Medulla oblongata (tissue), 1 donor: ENCODE results near the gene RAB3IL1.
"Not testable (repeated sequence)": the region's sequence is repeated elsewhere in the genome, so short reads cannot be mapped to it uniquely, and the experiment has no call there.

ENCODE experiments used
- DNase-seq: peaks from one replicate; pipeline ENCODE4 v3.0.0-alpha.2; 2015; ENCODE audit errors: extremely low spot score

Gene RAB3IL1

GRCh38 chr11:61887839-61888494 lies 29.4 kb downstream of the RAB3IL1 start:
- DNase-seq: peak; percentile 72

- DNase-seq: no peak
These were observed 30.7 kb downstream of the RAB3IL1 start for GRCh38 chr11:61886643-61887042.

GRCh38 chr11:61885784-61886580 lies 31.4 kb downstream of the RAB3IL1 start:
- no peak for DNase-seq

DNA sequence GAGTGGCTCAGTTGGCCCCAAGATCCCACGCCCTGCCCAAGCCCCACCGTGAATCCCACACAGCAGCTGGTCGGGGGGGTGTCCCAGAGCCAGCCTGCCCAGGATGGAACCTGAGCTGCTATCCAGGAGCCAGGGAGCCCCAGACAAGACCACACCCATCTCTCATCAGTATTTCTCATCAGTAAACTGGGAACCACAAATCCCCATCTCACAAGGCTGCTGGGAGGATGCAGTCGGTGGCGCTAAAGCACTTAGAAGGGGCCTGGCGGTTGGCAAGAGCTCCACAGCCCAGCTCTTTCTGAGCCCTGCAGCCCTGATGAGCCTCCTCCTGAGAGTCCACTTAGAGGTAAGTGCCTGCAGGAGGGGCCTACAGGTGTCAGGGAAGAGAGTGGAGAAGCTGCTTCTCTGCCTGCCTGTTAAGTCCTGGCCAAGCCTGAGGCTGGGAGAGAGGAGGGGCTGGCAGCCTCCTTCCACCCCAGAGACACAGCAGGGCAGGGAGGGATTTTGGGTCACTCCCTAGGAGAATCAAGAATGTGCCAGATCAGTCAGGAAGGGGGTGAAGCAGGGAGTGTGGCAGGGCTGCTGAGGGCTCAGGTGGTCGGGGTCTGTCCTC lies 32.1 kb downstream of the RAB3IL1 start:
- DNase-seq: no peak

- no peak for DNase-seq
These were observed 33.4 kb downstream of the RAB3IL1 start for GRCh38 chr11:61883947-61884346.

- no peak for DNase-seq
These were observed 34.0 kb downstream of the RAB3IL1 start for GRCh38 chr11:61883327-61883726.

GRCh38 chr11:61882879-61883278 lies 34.5 kb downstream of the RAB3IL1 start:
- DNase-seq: no peak

- not testable (repeated sequence) for DNase-seq
These were observed 35.1 kb downstream of the RAB3IL1 start for GRCh38 chr11:61882267-61882666.

- no peak for DNase-seq
These were observed 36.0 kb downstream of the RAB3IL1 start for GRCh38 chr11:61881397-61881796.

GRCh38 chr11:61880454-61880853 lies 36.9 kb downstream of the RAB3IL1 start:
- DNase-seq: no peak

DNA sequence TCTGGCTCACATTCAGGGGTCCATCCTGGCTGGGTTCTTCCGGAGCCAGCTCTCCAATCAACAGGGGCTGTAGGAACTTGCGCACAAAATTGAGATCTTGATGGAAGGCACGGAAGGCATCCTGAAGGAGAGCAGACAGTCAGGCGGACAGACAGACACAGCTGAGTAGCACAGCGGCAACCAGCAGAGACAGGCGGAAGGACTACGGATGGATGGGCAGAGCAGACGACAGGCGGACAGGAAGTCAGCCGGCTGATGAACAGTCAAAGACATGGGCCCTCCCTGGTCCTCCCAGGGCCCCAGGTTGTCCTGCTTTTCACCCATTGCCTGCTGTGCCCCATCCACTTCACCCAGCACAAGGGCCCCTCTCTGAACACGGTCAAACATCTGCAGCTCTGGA lies 37.3 kb downstream of the RAB3IL1 start:
- no peak for DNase-seq

GRCh38 chr11:61879152-61879551 lies 38.2 kb downstream of the RAB3IL1 start:
- no peak for DNase-seq

GRCh38 chr11:61875698-61876097 lies 41.7 kb downstream of the RAB3IL1 start:
- DNase-seq: no peak

DNA sequence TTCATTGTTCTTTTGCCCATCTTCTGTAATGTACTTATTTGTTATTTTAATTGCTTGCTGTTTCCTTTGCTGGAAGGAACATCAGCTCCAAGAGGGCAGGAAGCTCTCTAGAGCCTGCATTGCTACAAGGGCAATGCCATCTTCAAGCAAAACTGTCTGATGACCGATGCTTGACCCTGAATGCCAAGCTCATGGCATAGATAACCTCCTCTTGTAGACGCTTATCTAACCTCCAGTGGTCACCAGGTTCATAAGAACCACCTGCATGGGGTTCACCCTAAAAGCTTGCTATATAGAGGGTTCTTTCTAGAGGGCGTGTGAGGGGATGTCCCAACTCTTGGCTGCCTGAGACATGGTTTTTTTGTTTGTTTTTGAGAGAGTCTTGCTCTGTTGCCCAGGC lies 42.5 kb downstream of the RAB3IL1 start:
- DNase-seq: no peak

DNA sequence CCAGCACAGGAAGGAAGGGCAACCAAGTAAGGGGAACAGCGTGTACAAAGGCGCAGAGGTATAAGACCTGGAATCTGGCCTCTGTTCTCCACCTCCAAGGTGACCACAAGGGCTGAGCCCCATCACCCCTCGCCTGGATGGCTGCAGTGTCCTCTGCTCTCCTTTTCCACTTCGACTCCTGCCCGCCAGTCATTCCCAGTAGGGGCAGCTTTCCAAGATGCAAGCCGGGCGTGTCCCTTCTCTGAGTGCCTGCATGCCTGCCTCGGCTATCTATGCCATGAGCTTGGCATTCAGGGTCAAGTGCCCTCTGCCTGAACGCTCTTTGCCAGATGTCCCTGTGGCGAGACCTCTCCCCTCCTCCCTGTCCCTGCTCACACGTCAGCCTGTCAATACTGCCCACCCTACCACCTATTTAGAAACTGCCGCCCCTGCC lies 43.0 kb downstream of the RAB3IL1 start:
- DNase-seq: no peak

DNA sequence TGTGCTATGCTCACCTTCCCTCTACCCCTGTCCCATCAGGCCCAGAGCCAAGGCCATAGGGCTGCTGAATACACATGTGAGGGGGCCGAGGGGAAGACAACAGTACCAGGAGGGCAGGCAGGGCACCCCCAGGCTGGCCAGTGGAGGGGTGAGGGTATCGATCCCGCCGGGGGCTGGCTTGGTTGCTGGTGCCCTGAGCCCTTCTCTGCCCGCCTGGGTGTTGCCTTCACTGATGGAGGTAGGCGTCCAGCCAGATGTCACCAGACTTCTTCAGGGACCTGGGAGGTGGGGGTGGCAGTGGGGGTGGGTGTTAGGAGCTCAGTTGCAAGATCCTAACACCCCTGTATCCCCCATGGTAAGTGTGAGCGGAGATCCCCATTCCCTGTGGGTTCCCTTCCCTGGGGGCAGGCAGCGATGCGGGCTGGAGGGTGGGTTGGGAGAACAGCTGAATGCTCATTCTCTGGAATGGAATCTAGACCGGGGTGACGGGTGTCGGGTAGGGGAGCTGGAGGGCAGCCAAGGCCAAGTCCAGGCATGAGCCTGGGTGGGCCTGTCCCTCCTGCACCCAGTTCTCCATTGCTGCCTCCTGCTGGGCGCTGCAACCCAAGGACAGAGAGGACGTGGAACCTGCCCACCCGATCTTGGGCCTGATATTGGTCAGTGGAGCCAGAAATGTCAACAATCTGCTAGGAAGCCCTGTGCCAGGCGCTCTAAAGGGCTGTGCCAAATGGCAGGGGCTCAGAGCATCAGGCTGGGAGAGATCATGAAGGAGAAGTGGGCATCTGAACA lies 43.6 kb downstream of the RAB3IL1 start:
- DNase-seq: no peak

GRCh38 chr11:61872935-61873565 lies 44.3 kb downstream of the RAB3IL1 start:
- no peak for DNase-seq

GRCh38 chr11:61871158-61871597 lies 46.2 kb downstream of the RAB3IL1 start:
- peak; percentile 82 for DNase-seq

DNA sequence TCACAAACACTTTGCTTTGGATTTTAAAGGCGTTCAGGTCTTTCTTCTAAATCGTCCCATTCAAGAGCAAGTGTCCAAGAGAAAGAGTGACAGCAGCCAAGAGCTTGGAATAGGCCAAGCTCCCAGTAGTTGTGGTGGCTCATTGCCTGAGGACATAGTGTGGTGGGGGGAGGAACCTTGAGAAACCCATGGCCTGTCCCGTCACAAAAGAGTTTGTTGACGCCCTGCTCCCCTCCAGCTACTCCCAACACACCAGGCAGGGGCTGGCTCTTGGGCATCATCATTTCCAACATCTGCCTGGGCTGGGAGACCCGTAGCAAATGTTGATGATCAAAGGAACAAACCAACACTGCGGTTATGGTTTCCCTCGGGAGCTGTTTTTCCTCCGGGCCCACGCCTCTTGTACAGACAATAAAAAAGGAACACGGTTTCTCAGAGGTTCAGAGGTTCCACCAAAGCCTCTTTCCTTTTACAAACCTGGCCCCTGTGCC lies 46.8 kb downstream of the RAB3IL1 start:
- peak; percentile 41 for DNase-seq

DNA sequence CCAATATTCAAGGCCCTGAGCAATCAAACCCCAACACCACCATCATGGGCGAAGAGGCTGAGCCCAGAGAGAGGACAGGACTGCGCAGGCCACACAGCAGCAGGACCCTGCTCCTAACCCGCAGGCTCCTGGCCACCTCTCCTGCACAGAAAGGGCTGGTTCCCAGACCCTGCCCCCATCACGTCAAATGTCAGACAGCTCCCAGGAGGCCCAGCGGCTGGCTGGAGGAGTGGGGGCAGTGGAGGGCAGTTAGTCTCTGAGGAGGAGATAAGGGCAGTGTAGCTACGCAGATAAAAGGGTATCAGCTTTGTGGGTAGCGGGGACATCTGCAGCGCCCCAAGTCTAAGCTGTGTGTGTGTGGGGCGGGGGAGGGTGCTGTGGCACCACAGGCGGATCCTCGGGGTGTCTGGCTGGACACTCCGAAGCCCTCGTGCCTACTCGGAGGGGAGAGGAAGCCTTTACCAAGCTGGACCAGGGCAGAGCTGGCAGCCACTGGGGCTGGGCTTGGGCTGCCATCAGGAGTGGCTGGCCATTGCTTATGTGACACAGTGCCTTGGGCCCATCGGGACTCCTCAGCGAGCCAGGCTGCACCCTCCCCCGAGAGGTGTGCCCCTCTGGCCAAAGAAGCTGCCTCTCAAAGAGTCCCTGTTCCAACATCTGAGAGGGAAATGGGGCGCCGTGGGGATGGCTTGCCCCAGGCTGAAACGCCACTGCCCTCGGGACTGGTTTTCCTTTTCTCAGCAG lies 47.5 kb downstream of the RAB3IL1 start:
- DNase-seq: no peak

DNA sequence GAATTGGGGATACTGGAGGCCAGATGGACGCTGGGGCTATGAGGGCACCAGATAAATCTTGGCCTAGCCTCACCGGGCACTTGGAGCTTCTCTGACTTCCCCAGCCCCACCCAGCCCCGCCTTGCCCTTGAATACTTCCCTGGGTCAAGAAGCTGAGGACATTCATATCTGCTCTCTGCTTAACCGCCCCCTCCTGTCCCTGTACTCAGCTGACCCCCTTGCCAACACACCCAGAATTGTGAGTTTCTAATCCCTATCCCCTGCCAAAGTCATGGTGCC lies 48.0 kb downstream of the RAB3IL1 start:
- DNase-seq: no peak
